Brain microvascular endothelial cell (primary cell): ENCODE measurements around the gene SH2B2.

Source experiments
- DNase-seq: peaks from one replicate; pipeline ENCODE4 v3.0.0-alpha.2; 2020
- H3K27ac ChIP-seq: fragments of 250-450 bp; sonication (Bioruptor Pico); 2 replicates; pipeline ENCODE4 v1.5.1; 2020; ENCODE audit warnings: mild to moderate bottlenecking, moderate library complexity
- H3K27me3 ChIP-seq: fragments of 250-450 bp; sonication (Bioruptor Pico); replicated peaks from 2 replicates; pipeline ENCODE4 v1.5.1; 2020; ENCODE audit warnings: mild to moderate bottlenecking
- H3K36me3 ChIP-seq: fragments of 250-450 bp; sonication (Bioruptor Pico); replicated peaks from 2 replicates; pipeline ENCODE4 v1.5.1; 2020; ENCODE audit warnings: mild to moderate bottlenecking
- H3K4me3 ChIP-seq: 2 replicates; pipeline ENCODE4 v1.5.1; 2011; ENCODE audit warnings: low read depth, mild to moderate bottlenecking, control low read depth, low read length, moderate library complexity
- CTCF ChIP-seq: IDR thresholded peaks from 2 replicates; pipeline ENCODE4 v1.5.1; 2011; ENCODE audit warnings: low read depth, mild to moderate bottlenecking, moderate library complexity, low read length, control low read depth, inconsistent platforms; ENCODE audit errors: missing control alignments
- in situ Hi-C: cut with HindIII; loops from 2 replicates; pipeline ENCODE4 v1.10.0; 2017; ENCODE audit warnings: low sequenced_read_pairs, low pct_ligation_motif_present

SH2B2 gene

GRCh38 chr7:102281785-102282184 lies 4.9 kb upstream of the SH2B2 start:
- no peak for DNase-seq
- TF ChIP-seq CTCF = no peak
- in situ Hi-C loops = loop anchor here (10.0 kb wide), 1 partner anchor 113 kb away; the partner anchor contains the start of gene PRKRIP1
- no peak overlapping the region for H3K27ac ChIP-seq
- H3K36me3 ChIP-seq = no peaks in the 10 kb centered on the region
- no peaks in the 10 kb centered on the region for H3K27me3 ChIP-seq
- no peak overlapping the region for H3K4me3 ChIP-seq

DNA sequence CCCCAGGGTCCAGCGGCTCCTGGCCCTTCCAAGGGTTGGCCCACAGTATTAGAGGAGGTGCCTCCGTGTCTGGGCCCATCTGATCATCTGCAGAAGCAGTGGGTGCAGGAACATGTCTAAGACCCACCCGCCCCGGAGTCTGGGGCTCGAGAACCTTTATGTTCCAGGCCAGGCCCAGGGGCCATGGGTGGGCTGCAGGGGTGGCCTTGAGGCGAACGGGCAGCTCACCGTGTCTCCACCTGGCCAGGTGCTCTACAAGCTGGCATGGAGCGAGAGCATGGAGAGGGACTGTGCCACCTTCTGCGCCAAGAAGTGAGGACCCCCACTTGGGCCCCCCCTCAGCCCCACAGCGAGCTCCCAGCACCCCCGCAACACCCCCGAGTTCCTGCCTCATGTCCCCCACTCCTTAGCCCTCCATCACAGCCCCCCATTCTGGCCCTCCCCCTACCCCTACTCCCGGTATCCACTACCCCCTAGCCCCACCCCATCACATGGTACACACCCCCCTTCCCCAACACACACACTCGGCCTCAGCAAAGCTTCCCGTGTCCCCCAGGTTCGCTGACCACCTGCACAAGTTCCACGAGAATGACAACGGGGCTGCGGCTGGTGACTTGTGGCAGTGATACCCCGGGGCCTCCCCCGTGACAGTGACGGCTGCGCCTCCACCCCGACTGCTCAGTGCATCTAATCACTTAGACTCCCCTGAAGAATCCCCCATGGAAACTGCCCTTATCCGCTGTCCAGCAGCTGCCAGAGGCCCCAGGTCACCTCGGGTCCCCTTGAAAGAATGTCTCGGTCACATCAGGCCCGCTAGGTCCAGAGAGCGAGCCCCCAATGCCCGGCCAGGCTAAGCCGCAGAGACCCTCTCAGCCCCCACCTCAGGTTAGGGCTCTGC lies 4.0 kb upstream of the SH2B2 start:
- TF ChIP-seq CTCF = no peak
- Histone ChIP-seq H3K27ac (no peak overlapping the region), H3K4me3 (no peak overlapping the region), H3K36me3 (no peaks in the 10 kb centered on the region), H3K27me3 (no peaks in the 10 kb centered on the region)
- DNase-seq = no peak
- in situ Hi-C loops = loop anchor here (10.0 kb wide), 1 partner anchor 112 kb away; the partner anchor contains the start of gene PRKRIP1

DNA sequence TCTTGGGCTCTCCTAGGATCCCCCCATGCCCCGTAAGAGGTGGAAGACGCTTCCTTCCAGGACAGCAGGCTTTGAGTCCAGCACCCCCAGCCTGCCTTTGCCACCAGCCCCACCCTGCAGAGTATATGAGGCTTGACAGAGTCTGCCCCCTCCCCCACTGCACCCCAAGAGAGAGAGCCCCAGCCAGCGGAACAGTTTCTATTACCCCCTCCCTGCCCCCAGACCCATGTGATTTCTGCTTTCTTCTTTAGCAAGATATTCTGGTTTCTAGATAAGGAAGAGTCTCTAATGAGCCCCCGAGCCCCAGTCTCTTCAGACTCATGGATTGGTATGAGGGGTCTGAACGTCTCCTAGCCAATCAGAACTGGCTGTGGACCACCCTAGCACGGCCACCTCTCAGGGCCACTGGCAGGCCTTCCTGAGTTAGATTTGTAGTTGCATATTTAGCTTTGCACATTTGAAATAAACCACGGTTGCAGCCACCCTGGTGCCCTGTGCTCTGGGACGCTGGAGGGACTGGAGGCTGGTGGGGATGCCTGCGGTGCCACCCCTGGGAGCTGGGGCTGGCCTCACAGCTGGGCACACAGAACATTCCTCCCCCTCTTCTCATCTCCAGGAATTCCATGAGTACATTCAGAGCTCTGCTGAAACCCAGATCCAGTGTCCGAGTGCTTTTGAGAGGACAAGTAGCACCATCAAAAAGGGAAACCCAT lies 3.0 kb upstream of the SH2B2 start:
- no peak for DNase-seq
- TF ChIP-seq CTCF = no peak
- H3K27me3 ChIP-seq = no peaks in the 10 kb centered on the region
- no peak overlapping the region for H3K4me3 ChIP-seq
- in situ Hi-C loops = loop anchor here (10.0 kb wide), 1 partner anchor 111 kb away; the partner anchor contains the start of gene PRKRIP1
- no peaks in the 10 kb centered on the region for H3K36me3 ChIP-seq
- no peak overlapping the region for H3K27ac ChIP-seq

- Histone ChIP-seq H3K36me3 (no peaks in the 10 kb centered on the region), H3K27ac (no peak overlapping the region), H3K4me3 (no peak overlapping the region), H3K27me3 (no peaks in the 10 kb centered on the region)
- in situ Hi-C loops = loop anchor here (10.0 kb wide), 1 partner anchor 110 kb away; the partner anchor contains the start of gene PRKRIP1
- TF ChIP-seq CTCF = no peak
- DNase-seq = no peak
Observed at GRCh38 chr7:102284399-102284798, 2.3 kb upstream of the SH2B2 start.

DNA sequence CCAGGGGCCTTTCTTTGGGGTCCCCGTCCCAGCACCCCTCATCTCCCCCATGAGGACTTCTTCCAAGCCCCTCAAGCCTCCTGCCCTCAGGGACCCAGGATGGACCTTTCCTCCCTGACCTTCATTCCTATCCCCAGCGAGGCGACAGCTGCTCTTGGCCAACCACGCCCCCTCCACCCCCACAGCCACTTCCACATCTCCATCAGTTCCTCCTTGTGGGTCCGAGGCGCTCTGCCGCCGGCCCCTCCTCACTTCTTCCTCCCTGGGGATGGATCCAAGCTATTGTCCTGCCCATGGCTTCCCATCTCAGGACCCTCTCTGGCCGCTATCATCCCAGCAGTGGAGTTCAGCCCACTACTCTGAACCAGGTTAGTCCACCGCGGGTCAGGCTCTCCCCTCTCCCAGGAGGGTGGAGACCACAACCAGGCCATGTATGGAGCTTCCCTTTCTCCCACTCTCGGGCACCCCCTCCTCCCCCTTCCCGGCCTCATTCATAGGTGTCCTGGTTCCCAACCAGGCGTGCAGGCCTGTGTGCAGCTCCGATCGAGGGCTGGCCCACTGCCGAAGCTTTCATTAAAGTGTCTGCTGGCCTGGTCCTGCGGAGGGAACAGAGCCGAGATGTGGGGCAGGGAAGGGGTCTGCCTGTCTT lies 1.7 kb upstream of the SH2B2 start:
- in situ Hi-C loops = loop anchor here (10.0 kb wide), 1 partner anchor 110 kb away; the partner anchor contains the start of gene PRKRIP1
- H3K36me3 ChIP-seq = no peaks in the 10 kb centered on the region
- DNase-seq = no peak
- H3K27ac ChIP-seq = no peak overlapping the region
- H3K27me3 ChIP-seq = no peaks in the 10 kb centered on the region
- H3K4me3 ChIP-seq = no peak overlapping the region
- no peak for TF ChIP-seq CTCF
